ENCODE results near the gene SP110. TPM values are rescaled to one million over a fixed set of nuclear protein-coding genes. Genes with fewer than 3 reads are reported as not detected.
"Not testable (repeated sequence)": the region's sequence is repeated elsewhere in the genome, so short reads cannot be mapped to it uniquely, and the experiment has no call there.

Gene SP110
- total RNA-seq, 5 donors from 2014 or later (not counting 1 experiment from before 2014, with no cell fraction given) = 95.4 to 136 (median 111) TPM

- Mint-ChIP-seq H3K9me3 (peaks cover 5 to 17% (median 17%) of the 10 kb centered on the region in 3 donors), H3K27ac (peak overlapping the region; percentile 80 to 86), H3K4me1 (peaks cover 66 to 88% (median 82%) of the 10 kb centered on the region in 3 donors), H3K4me3 (peak overlapping the region; percentile 72 to 79 (median 74)), H3K36me3 (peaks cover 25% of the 10 kb centered on the region), H3K27me3 (no peaks in the 10 kb centered on the region)
- ATAC-seq (replicated peaks in 1 of 4) (no peak), DNase-seq (peak in 1 of 35 experiments; percentile 34)
- POLR2A ChIA-PET = no interaction called here
- Histone ChIP-seq H3K4me1 (ENCODE audit: control insufficient read depth in 1 of 2, extremely low read depth in 1 of 2, insufficient read depth in 2 of 2, low read length in 2 of 2) (peaks cover 14 to 31% of the 10 kb centered on the region in 2 experiments), H3K27me3 (replicated peaks in 1 of 2; ENCODE audit: control insufficient read depth in 2 of 2, extremely low read depth in 1 of 2, insufficient read depth in 2 of 2, low read length in 1 of 2) (no peaks in the 10 kb centered on the region), H3K36me3 (ENCODE audit: control insufficient read depth in 2 of 2, extremely low read depth in 1 of 2, insufficient read depth in 1 of 2, low read length in 1 of 2) (peaks cover 0 to 7% of the 10 kb centered on the region in 2 donors), H3K9me3 (no peaks in the 10 kb centered on the region), H3K4me3 (ENCODE audit: control insufficient read depth in 1 of 2, extremely low read depth in 1 of 2, low read length in 1 of 2) (peak overlapping the region in 1 of 2 donors; percentile 11), H3K27ac (ENCODE audit: low read length) (peak overlapping the region; percentile 93)
- CTCF ChIA-PET = no interaction called here
- WGBS (ENCODE audit: insufficient coverage) = 50% methylated on average over 1 of the region's 3 CpGs
Observed at GRCh38 chr2:230227216-230227615, 7.4 kb upstream of the SP110 start.

GRCh38 chr2:230226051-230226551 lies 6.3 kb upstream of the SP110 start:
- Histone ChIP-seq H3K36me3 (ENCODE audit: control insufficient read depth in 2 of 2, extremely low read depth in 1 of 2, insufficient read depth in 1 of 2, low read length in 1 of 2) (peaks cover 0 to 7% of the 10 kb centered on the region in 2 donors), H3K4me3 (ENCODE audit: control insufficient read depth in 1 of 2, extremely low read depth in 1 of 2, low read length in 1 of 2) (peak overlapping the region; percentile 29 to 63), H3K27ac (ENCODE audit: low read length) (peak overlapping the region; percentile 93), H3K9me3 (no peaks in the 10 kb centered on the region), H3K4me1 (ENCODE audit: control insufficient read depth in 1 of 2, extremely low read depth in 1 of 2, insufficient read depth in 2 of 2, low read length in 2 of 2) (peaks cover 14 to 24% of the 10 kb centered on the region in 2 experiments), H3K27me3 (replicated peaks in 1 of 2; ENCODE audit: control insufficient read depth in 2 of 2, extremely low read depth in 1 of 2, insufficient read depth in 2 of 2, low read length in 1 of 2) (no peaks in the 10 kb centered on the region)
- ChIA-PET POLR2A (interaction anchor here in 1 of 2 donors (1.0 kb wide), 1 partner anchor 23 kb away, joined by 4 read pairs; no protein-coding TSS in a partner anchor), CTCF (interaction anchor here (0.5 to 0.7 kb wide), 2 partner anchors 196 to 362 kb away, joined by 5 read pairs; no protein-coding TSS in a partner anchor)
- peaks cover 14% of the 10 kb centered on the region for H3K36me3 Mint-ChIP-seq
- H3K4me3 Mint-ChIP-seq = peak overlapping the region; percentile 78 to 89 (median 87)
- WGBS (ENCODE audit: insufficient coverage) = 0% methylated on average over 1 of the region's 4 CpGs
- H3K4me1 Mint-ChIP-seq = peaks cover 60 to 85% (median 80%) of the 10 kb centered on the region in 3 donors
- peaks cover 5 to 13% (median 13%) of the 10 kb centered on the region in 3 donors for H3K9me3 Mint-ChIP-seq
- H3K27me3 Mint-ChIP-seq = no peaks in the 10 kb centered on the region
- DNase-seq = peak in 7 of 35 experiments; percentile 6 to 57 (median 14)
- ATAC-seq (replicated peaks in 1 of 4) = peak; percentile 44 to 52 (median 49)
- H3K27ac Mint-ChIP-seq = peak overlapping the region; percentile 97

GRCh38 chr2:230225486-230225885 lies 5.7 kb upstream of the SP110 start, which contains the start of gene SP140:
Gene SP140, plus strand, starts transcription at chr2:230225736. Its CDS starts 109 bp downstream, at chr2:230225845.
- Histone ChIP-seq H3K4me3 (ENCODE audit: control insufficient read depth in 1 of 2, extremely low read depth in 1 of 2, low read length in 1 of 2) (peak within 1 kb of the TSS; percentile 29 to 63), H3K27ac (ENCODE audit: low read length) (peak within 1 kb of the TSS; percentile 93), H3K36me3 (ENCODE audit: control insufficient read depth in 2 of 2, extremely low read depth in 1 of 2, insufficient read depth in 1 of 2, low read length in 1 of 2) (peaks cover 0 to 5% of the 10 kb centered on the region in 2 donors), H3K27me3 (replicated peaks in 1 of 2; ENCODE audit: control insufficient read depth in 2 of 2, extremely low read depth in 1 of 2, insufficient read depth in 2 of 2, low read length in 1 of 2) (no peaks in the 10 kb centered on the region), H3K4me1 (ENCODE audit: control insufficient read depth in 1 of 2, extremely low read depth in 1 of 2, insufficient read depth in 2 of 2, low read length in 2 of 2) (peaks cover 14 to 28% of the 10 kb centered on the region in 2 experiments), H3K9me3 (no peaks in the 10 kb centered on the region)
- ATAC-seq (replicated peaks in 1 of 4) (peak; percentile 90 to 94 (median 94)), DNase-seq (peak; percentile 27 to 91 (median 74))
- Mint-ChIP-seq H3K27me3 (no peaks in the 10 kb centered on the region), H3K4me3 (peak within 1 kb of the TSS; percentile 78 to 89 (median 87)), H3K27ac (peak within 1 kb of the TSS; percentile 97), H3K36me3 (peaks cover 8% of the 10 kb centered on the region), H3K4me1 (peaks cover 56 to 79% (median 75%) of the 10 kb centered on the region in 3 donors), H3K9me3 (peaks cover 0 to 7% (median 7%) of the 10 kb centered on the region in 3 donors)
- 0% methylated on average over 3 of the region's 8 CpGs for WGBS (ENCODE audit: insufficient coverage)
- ChIA-PET POLR2A (interaction anchor here in 1 of 2 donors (1.0 kb wide), 1 partner anchor 22 kb away, joined by 4 read pairs; no protein-coding TSS in a partner anchor), CTCF (interaction anchor here in 1 of 2 donors (1.0 kb wide), 1 partner anchor 158 kb away, joined by 3 read pairs; no protein-coding TSS in a partner anchor)

- Mint-ChIP-seq H3K4me3 (peak overlapping the region in 2 of 3 donors; percentile 8 to 89), H3K36me3 (no peaks in the 10 kb centered on the region), H3K27ac (peak overlapping the region; percentile 97), H3K4me1 (peaks cover 55 to 81% (median 76%) of the 10 kb centered on the region in 3 donors), H3K9me3 (no peaks in the 10 kb centered on the region), H3K27me3 (no peaks in the 10 kb centered on the region)
- Histone ChIP-seq H3K27ac (ENCODE audit: low read length) (peak overlapping the region; percentile 93), H3K4me3 (ENCODE audit: control insufficient read depth in 1 of 2, extremely low read depth in 1 of 2, low read length in 1 of 2) (no peak overlapping the region), H3K27me3 (replicated peaks in 1 of 2; ENCODE audit: control insufficient read depth in 2 of 2, extremely low read depth in 1 of 2, insufficient read depth in 2 of 2, low read length in 1 of 2) (no peaks in the 10 kb centered on the region), H3K36me3 (ENCODE audit: control insufficient read depth in 2 of 2, extremely low read depth in 1 of 2, insufficient read depth in 1 of 2, low read length in 1 of 2) (no peaks in the 10 kb centered on the region), H3K9me3 (no peaks in the 10 kb centered on the region), H3K4me1 (ENCODE audit: control insufficient read depth in 1 of 2, extremely low read depth in 1 of 2, insufficient read depth in 2 of 2, low read length in 2 of 2) (peaks cover 14 to 30% of the 10 kb centered on the region in 2 experiments)
- POLR2A ChIA-PET = interaction anchor here in 1 of 2 donors (1.2 kb wide), 1 partner anchor 9 kb away, joined by 3 read pairs; no protein-coding TSS in a partner anchor
- ATAC-seq (replicated peaks in 1 of 4) (no peak), DNase-seq (no peak)
- CTCF ChIA-PET = interaction anchor here in 1 of 2 donors (1.0 kb wide), 1 partner anchor 157 kb away, joined by 3 read pairs; no protein-coding TSS in a partner anchor
Observed at GRCh38 chr2:230224458-230224857, 4.7 kb upstream of the SP110 start.

DNA sequence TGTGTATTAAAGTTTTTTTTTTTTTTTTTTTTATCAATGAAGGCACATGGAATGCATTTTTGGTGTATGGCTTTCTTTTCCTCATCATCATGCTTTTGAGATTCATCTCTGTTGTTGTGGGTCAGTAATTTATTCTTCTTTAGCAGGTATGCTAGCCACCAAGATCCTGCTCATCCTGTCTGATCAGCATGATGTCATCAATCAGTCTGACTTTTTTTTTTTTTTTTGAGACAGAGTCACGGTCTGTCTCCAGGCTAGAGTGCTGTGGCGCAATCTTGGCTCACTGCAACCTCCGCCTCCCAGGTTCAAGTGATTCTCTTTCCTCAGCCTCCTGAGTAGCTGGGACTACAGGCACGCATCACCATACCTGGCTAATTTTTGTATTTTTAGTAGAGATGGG lies 3.0 kb upstream of the SP110 start:
- H3K27me3 Mint-ChIP-seq; H3K36me3 Mint-ChIP-seq; ATAC-seq (replicated peaks in 1 of 4); H3K4me3 Mint-ChIP-seq; H3K9me3 Mint-ChIP-seq; H3K9me3 ChIP-seq; CTCF ChIA-PET; H3K36me3 ChIP-seq (ENCODE audit: control insufficient read depth in 2 of 2, extremely low read depth in 1 of 2, insufficient read depth in 1 of 2, low read length in 1 of 2); H3K27me3 ChIP-seq (replicated peaks in 1 of 2; ENCODE audit: control insufficient read depth in 2 of 2, extremely low read depth in 1 of 2, insufficient read depth in 2 of 2, low read length in 1 of 2); H3K4me3 ChIP-seq (ENCODE audit: control insufficient read depth in 1 of 2, extremely low read depth in 1 of 2, low read length in 1 of 2); H3K27ac ChIP-seq (ENCODE audit: low read length); DNase-seq: not testable (repeated sequence)
- H3K4me1 ChIP-seq (ENCODE audit: control insufficient read depth in 1 of 2, extremely low read depth in 1 of 2, insufficient read depth in 2 of 2, low read length in 2 of 2) = peaks cover 22 to 36% of the 10 kb centered on the region in 2 experiments
- WGBS (ENCODE audit: insufficient coverage) = no CpG with 5 or more reads among the region's 4 CpGs
- Mint-ChIP-seq H3K4me1 (peaks cover 52 to 76% (median 75%) of the 10 kb centered on the region in 3 donors), H3K27ac (peak overlapping the region; percentile 34 to 52)
- POLR2A ChIA-PET = interaction anchor here in 1 of 2 donors (0.7 kb wide), 3 partner anchors 195 to 441 kb away, joined by 3 to 8 read pairs (median 6); no protein-coding TSS in a partner anchor

- Histone ChIP-seq H3K27ac (ENCODE audit: low read length) (no peak overlapping the region), H3K36me3 (ENCODE audit: control insufficient read depth in 2 of 2, extremely low read depth in 1 of 2, insufficient read depth in 1 of 2, low read length in 1 of 2) (peaks cover 3 to 7% of the 10 kb centered on the region in 2 donors), H3K27me3 (replicated peaks in 1 of 2; ENCODE audit: control insufficient read depth in 2 of 2, extremely low read depth in 1 of 2, insufficient read depth in 2 of 2, low read length in 1 of 2) (no peaks in the 10 kb centered on the region), H3K4me1 (ENCODE audit: control insufficient read depth in 1 of 2, extremely low read depth in 1 of 2, insufficient read depth in 2 of 2, low read length in 2 of 2) (peaks cover 19 to 41% of the 10 kb centered on the region in 2 experiments), H3K9me3 (no peaks in the 10 kb centered on the region), H3K4me3 (ENCODE audit: control insufficient read depth in 1 of 2, extremely low read depth in 1 of 2, low read length in 1 of 2) (no peak overlapping the region)
- no peak overlapping the region for H3K4me3 Mint-ChIP-seq
- ATAC-seq (replicated peaks in 1 of 4) = no peak
- peak overlapping the region; percentile 77 to 84 for H3K27ac Mint-ChIP-seq
- H3K4me1 Mint-ChIP-seq = peaks cover 56 to 78% (median 76%) of the 10 kb centered on the region in 3 donors
- no peaks in the 10 kb centered on the region for H3K9me3 Mint-ChIP-seq
- DNase-seq = peak in 1 of 35 experiments; percentile 22
- POLR2A ChIA-PET = interaction anchor here in 1 of 2 donors (0.6 to 0.7 kb wide), 3 partner anchors 36 to 811 kb away, joined by 3 to 5 read pairs (median 3); no protein-coding TSS in a partner anchor
- H3K36me3 Mint-ChIP-seq = peaks cover 11% of the 10 kb centered on the region
- no peaks in the 10 kb centered on the region for H3K27me3 Mint-ChIP-seq
- no CpG with 5 or more reads among the region's 4 CpGs for WGBS (ENCODE audit: insufficient coverage)
- CTCF ChIA-PET = interaction anchor here in 1 of 2 donors (0.7 kb wide), 1 partner anchor 14 kb away, joined by 6 read pairs; no protein-coding TSS in a partner anchor
Observed at GRCh38 chr2:230221493-230221892, 1.7 kb upstream of the SP110 start.
